ENCODE results near the gene RAVER2. TPM values are rescaled to one million over a fixed set of nuclear protein-coding genes. Genes with fewer than 3 reads are reported as not detected.
"Not testable (repeated sequence)": the region's sequence is repeated elsewhere in the genome, so short reads cannot be mapped to it uniquely, and the experiment has no call there.

The RAVER2 gene
- total RNA-seq, 1 donor from 2014 or later = 0.42 TPM

DNA sequence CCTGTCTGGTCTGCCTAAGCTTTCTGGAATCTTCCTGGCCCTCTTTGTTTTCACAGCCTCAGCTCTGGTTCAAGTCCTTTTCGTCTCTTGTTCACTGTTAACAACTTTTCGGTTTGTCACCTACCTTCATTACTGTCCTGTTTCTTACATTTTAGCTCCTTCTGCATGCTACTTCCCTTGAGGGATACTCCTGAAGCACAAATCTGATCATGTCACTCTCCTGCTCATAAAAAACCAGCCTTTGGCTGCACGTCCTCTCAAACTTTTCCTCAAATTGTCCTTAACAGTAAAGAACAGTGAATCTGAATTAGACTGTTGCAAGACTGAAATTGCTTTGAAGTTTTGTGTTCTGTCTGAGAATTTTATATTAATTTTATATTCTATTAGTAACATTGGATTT lies 3.3 kb downstream of the RAVER2 start:
- intact Hi-C loops (cut with micrococcal nuclease) = loop anchor here (5.0 kb wide), 1 partner anchor 939 kb away; no protein-coding TSS in a partner anchor

DNA sequence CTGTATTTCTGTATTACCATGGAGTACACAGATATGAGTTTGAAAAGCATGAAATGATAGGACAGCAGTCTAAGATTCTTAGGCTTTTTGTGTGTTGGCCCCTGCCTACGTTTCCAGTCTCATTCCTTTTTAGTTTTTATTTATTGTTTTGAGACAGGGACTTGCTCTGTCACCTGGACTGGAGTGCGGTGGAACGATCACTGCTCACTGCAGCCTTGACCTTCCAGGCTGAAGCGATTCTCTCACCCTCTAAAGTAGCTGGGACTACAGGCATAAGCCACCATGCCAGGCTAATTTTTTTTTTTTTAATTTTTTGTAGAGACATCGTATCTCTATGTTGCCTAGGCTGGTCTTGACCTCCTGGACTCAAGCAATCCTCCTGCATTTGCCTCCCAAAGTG lies 3.8 kb downstream of the RAVER2 start:
- intact Hi-C loops (cut with micrococcal nuclease) = loop anchor here (5.0 kb wide), 1 partner anchor 939 kb away; no protein-coding TSS in a partner anchor

DNA sequence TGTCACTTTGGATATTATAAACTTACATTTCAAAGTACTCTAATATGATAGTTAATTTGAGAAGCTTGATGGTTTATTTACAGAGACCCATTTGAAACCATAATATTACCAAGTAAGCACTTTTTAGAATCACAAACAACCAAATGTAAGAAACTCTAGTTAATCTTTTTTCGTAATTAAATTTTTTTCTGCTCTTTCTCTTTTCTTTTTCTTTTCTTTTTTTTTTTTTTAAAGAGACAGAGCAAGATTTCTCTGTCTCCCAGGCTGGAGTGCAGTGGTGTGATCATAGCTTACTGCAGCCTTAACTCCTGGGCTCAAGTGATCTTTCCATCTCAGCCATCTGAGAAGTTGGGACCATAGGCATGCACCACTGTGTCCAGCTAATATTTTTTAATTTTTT lies 5.2 kb downstream of the RAVER2 start:
- intact Hi-C loops (cut with micrococcal nuclease) = no loop called here

DNA sequence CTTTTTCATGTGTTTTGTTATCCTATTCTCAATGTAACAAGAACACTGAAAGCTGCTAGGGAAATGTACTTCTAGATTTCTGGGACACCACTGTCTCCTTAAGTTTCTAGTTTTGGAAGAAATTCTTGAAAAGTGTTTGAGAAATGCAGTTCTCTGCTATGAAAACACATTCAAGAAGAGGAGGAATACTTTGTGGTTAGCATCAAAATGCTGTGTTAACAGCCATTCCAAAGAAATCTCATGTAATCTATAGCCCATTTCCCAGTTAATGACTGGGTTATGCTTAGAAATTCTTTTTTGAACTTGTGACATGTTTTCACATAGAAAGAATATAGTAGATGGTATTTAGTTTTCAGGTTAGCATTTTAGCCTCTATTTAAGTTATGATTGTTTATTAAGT lies 6.0 kb downstream of the RAVER2 start:
- intact Hi-C loops (cut with micrococcal nuclease) = no loop called here

DNA sequence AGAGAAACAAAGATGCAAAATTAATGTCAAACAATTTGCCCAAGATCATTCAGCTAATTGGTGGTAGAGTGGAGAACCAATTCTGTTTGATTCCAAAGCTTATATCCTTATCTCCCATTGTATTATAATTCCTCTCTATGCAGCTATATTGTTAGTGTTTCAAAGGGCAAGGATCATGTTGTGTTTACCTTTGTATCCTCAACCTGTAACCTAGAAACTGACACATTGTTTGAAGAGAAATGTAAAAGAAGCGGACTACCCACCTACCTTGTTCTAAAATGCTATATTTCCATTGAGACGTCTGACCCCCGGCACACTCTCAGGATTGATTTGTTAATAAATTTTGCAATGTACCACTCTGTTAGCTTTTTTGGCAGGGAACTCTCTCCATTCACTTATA lies 9.3 kb downstream of the RAVER2 start:
- intact Hi-C loops (cut with micrococcal nuclease) = no loop called here

DNA sequence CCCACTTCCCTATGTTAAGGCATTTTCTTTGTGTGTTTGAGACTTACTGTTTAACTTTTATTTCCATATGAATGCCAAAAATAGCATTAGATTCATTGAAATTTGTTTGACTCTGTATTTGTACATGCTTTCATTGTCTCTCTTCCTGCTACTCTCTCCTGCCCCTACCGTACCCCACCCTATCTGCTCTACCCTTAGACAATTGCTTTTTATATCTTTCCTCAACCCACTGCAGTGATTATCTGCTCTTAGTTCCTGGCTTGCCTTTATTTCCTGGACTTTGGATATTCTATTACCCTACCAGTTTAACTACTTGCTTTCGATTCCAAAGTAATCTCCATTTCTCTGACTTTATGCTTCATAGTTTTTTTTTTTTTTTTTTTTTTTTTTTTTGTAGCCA lies 10.5 kb downstream of the RAVER2 start:
- intact Hi-C loops (cut with micrococcal nuclease) = no loop called here

DNA sequence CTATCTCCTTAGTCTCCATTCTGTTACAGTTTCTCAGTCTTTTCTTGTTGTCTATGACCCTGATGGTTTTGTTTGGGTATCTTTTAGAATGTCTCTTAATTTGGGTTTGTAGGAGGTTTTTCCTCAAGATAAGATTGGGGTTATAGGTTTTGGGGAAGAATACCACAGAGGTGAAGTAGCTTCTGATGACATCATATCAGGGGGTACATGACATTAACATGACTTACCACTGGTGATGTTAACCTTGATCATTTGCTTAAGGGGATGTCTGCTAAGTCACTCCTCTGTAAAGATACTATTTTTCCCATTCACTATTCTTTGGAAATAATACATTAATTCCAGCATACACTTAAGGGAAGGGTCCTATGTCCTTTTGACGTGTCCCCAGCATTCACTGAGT lies 11.9 kb downstream of the RAVER2 start:
- intact Hi-C loops (cut with micrococcal nuclease) = no loop called here

DNA sequence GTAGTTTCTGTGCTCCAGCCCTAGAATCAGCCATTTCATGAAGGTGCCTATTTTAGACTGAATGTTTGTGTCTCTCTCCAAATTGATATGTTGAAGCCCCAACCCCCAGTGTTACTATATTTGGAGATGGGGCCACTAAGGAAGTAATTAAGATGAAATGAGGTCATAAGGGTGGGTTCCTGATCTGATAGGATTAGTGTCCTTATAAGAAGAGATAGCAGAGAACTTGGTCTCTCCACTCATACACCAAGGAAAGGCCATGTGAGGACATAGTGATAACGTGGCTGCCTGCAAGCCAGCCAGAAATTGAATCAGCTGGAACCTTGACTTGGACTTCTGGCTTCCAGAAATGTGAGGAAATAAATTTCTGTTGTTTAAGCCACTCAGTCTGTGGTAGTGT lies 12.3 kb downstream of the RAVER2 start:
- intact Hi-C loops (cut with micrococcal nuclease) = no loop called here

DNA sequence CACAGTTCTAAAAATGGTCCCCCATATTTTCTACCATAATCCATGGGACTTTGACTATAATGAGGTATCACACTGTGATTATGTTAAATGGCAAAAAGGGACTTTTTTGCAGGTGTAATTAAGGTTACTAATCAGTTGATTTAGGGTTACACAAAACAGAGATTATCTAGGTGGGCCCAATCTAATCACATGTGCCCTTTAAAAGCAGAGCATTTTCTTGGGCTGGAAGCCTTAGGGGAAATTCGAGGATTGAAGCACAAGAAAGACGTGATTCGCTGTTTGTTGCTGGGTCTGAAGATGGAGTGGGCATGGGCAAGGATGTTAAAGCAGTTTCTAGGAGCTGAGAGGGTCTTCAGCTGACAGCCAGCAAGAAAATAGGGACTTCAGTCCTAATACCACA lies 13.4 kb downstream of the RAVER2 start:
- intact Hi-C loops (cut with micrococcal nuclease) = no loop called here

DNA sequence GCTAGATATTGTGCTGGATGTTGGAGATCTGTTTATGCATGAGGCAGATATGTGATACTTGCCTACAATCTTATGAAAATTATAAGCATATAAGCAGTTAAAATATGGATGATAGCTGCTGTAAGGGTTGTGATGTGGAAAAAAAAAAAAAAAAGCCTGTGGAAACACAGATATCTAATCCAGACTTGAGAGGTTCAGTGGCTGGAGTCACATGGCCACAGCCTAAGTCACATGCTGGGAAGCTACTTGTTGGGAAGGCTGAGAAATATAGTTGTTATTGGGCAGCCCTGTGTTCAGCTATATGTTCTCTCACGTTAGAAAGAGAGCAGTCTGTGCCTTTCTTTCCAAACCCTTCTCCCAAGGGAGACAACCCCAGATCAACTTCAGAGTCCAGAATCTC lies 15.1 kb downstream of the RAVER2 start:
- intact Hi-C loops (cut with micrococcal nuclease) = no loop called here

DNA sequence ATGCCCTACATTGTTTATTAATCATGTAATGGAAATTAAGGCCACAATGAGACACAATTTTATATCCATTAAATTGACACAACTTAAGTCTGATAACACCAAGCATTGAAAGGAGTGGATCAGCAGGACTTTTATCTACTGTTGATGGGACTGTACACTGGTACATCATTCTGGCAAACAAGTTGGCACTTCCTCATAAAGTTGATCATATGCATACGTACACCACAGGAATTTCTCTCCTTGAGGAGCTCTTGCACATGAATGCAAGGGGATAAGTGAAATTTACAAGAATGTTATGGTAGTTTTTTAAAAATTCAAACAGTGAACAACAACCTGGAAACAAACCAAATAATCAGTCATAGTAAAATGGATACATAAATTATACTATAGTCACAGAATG lies 20.1 kb downstream of the RAVER2 start:
- intact Hi-C loops (cut with micrococcal nuclease) = no loop called here

DNA sequence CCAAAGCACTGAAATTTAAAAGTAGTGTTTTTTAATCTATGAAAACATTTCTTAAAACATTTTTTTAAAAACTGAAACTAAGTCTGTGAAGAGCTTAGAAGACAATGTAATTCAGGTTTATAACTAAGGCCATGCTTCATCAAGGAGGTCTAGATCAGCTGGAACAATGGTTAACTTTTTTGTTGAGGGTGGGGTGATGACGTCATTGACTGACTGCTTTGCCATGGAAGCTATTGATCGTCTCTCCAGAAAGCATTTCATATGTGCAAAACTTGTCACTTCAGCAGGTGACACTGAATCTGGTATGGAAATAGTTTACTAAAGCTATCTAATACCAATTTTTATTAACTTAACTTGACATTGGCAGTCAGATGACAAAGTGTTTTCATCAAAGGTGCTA lies 21.0 kb downstream of the RAVER2 start:
- intact Hi-C loops (cut with micrococcal nuclease) = no loop called here

DNA sequence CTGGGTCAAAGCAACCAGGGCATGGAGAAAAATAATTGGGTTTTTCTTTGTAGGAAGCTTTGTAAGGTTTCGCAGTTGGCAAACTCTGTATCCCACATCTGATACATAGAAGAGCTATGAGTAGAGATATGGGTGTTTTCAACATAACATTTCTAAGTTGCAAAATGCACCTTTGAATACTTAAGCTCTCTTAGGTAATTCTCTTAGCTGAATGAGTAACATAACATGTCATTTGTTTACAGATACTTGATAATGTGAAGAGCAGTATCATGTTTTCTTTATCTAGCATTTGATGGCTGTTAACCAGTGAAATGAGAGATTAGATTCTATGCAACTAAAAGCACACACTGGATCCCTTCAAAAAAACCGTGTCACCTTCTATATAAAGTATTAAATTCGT lies 21.6 kb downstream of the RAVER2 start:
- intact Hi-C loops (cut with micrococcal nuclease) = no loop called here

DNA sequence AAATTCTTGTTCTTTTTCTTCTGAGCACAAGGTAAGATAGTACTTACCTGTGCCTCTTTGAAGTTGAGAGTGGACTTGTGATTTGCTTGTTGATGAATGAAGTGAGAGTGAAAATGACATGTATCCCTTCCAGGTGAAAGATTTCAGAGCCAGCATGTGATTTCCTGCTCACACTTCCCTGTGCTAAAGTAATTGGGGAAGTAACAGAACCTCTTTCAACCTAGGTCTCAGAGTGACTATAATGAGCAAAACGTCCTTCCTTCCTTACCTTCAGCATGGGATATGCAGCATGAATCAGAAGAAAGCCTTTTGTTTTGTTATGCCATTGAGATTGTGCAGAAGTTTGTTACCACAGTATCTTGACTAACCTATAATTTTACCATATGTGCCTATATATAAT lies 24.6 kb downstream of the RAVER2 start:
- intact Hi-C loops (cut with micrococcal nuclease) = no loop called here

DNA sequence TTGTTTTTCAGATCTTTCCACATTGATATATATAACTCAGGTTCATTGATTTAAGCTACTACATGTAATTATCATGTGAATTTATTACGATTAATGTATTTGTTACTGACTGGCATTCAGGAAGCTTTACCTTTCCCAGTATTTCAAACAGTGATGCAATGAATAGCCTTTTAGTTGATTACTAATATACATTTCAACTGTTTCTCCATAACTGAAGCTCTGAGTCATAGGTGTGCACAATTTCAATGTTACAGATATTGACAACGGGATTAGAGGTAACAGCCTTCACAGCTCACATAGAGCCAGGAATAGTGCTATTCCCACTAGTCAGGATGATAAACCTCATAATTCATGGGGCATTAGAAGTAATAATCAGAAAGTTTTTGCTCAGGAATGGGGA lies 25.1 kb downstream of the RAVER2 start:
- intact Hi-C loops (cut with micrococcal nuclease) = no loop called here

DNA sequence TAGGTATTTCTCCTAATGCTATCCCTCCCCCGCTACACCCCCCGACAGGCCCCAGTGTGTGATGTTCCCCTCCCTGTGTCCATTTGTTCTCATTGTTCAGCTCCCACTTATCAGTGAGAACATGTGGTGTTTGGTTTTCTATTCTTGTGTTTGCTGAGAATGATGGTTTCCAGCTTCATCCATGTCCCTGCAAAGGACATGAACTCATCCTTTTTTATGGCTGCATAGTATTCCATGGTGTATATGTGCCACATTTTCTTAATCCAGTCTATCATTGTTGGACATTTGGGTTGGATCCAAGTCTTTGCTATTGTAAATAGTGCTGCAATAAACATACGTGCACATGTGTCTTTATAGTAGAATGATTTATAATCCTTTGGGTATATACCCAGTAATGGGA lies 28.4 kb downstream of the RAVER2 start:
- intact Hi-C loops (cut with micrococcal nuclease) = not testable (repeated sequence)

DNA sequence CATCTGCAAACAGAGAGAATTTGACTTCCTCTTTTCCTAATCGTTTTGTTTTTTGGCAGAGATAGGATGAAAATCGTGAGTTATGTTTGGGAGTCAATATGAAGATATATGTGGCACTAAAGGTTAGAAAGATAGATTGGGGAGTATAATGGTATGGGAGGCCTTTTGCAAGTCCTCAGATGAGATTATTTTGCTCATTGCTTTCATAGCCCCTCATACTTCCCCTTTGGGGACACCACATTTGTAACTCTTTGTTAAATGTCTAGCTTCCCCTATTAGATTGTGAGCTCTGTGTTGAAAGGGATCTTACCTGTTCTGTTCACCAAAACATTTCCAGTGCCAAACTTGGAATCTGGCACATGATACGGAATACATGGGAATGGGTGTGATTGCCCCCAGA lies 30.2 kb downstream of the RAVER2 start:
- intact Hi-C loops (cut with micrococcal nuclease) = no loop called here

DNA sequence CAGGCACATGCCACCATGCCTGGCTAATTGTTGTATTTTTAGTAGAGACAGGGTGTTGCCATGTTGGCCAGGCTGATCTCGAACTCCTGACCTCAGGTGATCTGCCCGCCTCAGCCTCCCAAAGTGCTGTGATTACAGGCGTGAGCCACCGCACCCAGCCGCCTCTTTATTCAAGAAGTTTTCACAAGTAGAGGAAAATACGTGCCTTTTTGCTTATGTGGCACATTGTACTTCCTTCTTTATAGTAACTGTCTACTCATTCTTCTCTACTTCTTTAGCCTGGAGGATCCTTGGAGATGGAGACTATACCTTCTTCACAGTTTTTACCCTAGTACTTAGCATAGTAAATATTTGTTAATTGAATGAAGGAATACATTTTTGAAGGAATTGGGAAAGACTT lies 37.2 kb downstream of the RAVER2 start:
- intact Hi-C loops (cut with micrococcal nuclease) = not testable (repeated sequence)

DNA sequence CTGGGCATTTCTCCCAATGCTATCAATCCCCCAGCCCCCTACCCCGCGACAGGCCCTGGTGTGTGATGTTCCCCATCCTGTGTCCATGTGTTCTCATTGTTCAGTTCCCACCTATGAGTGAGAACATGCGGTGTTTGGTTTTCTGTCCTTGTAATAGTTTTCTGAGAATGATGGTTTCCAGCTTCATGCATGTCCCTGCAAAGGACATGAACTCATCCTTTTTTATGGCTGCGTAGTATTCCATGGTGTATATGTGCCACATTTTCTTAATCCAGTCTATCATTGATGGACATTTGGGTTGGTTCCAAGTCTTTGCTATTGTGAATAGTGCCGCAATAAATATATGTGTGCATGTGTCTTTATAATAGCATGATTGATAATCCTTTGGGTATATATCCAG lies 38.0 kb downstream of the RAVER2 start:
- intact Hi-C loops (cut with micrococcal nuclease) = not testable (repeated sequence)

DNA sequence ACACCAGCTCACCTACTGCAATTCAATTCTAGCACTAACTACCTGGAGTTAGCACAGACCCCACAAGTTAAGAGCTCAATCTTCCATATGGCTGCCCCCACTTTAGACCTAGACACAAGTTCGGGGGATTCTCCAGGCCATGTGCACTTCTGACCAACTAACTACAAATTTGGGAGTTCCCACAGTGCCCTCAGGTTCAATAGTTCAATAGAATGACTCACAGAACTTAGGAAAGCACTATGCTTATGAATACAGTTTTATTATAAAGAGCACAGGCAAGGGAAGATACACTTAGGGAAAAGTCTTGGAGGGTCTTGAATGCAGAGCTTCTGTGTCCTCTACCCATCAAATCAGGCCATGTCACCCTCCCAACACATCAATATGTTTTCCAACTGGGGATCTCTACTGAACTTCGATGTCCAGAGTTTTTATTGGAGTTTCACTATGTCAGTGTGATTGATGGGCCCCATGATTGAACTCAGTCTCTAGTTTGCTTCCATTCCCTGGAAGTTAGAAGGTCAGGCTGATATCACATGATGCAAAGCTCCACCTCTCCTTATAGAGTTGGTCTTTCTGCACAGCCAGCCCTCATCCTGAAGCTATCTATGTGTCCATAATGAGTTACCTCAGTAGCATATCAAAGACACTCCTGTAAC lies 46.1 kb downstream of the RAVER2 start:
- intact Hi-C loops (cut with micrococcal nuclease) = no loop called here

DNA sequence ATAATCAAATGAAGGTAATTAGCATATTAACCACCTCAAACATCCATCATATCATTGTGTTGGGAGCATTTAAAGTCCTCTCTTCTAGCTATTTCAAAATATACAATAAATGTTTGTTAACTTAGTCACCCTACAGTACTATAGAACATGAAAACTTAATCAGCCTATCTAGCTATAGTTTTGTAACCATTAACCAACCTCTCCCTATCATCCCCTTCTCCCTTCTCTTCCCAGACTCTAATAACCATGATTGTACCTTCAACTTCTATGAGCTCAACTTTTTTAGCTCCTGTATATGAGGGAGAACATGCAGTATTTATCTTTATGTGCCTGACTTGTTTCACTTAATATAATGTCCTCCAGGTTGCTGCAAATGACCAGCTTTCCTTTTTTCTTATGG lies 54.0 kb downstream of the RAVER2 start:
- intact Hi-C loops (cut with micrococcal nuclease) = no loop called here

DNA sequence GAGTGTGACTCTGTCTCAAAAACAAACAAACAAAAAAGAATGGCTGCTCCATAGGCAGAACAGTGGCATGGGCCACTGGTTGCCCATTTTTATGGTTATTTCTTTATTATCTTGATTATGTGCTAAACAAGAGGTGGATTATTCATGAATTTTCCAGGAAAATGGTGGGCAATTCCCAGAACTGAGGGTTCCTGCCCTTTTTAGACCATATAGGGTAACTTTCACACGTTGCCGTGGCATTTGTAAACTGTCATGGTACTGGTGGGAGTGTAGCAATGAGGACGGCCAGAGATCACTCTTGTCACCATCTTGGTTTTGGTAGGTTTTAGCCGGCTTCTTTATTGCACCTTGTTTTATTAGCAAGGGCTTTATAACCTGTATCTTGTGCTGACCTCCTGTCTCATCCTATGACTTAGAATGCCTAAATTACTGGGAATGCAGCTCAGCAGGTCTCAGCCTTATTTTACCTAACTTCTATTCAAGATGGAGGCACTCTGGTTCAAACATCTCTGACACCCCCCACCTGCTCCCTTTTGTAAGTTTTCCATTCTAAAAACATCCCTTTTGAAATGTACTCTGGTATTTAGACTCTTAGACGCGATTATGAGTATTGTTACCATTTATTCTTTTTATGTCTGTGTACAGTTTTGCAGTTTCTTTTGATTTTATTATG lies 57.1 kb downstream of the RAVER2 start:
- intact Hi-C loops (cut with micrococcal nuclease) = no loop called here

DNA sequence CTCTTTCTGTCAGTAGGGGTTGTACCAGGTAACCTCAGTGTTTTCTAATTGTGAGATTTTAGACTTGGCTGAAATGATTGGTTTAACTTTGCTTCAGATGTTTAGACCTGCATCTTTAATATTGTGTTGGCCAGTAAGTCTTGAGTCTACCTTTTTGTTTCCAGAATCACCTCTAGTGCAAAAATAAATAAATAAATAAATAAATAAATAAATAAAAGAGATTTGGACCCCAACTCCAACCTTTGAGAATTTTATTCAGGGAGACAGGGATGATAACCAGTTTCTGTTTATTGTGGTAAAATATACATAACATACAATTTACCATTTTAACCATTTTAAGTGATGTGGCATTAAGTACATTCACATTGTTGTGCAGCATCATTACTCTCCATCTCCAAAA lies 64.4 kb downstream of the RAVER2 start:
- intact Hi-C loops (cut with micrococcal nuclease) = no loop called here
